Fibroblast of lung (primary cell): ENCODE data around the gene MIOX. TPM values are rescaled to one million over a fixed set of nuclear protein-coding genes. Genes with fewer than 3 reads are reported as not detected.
"Not testable (repeated sequence)": the region's sequence is repeated elsewhere in the genome, so short reads cannot be mapped to it uniquely, and the experiment has no call there.

Experiments
- DNase-seq, 2 donors: peaks; one replicate each; pipeline versions ENCODE4 v3.0.0 to v3.0.0-alpha.2; 2010; ENCODE audit warnings: low read depth in 2 of 2
- H2AFZ ChIP-seq: 2 replicates; pipeline ENCODE4 v1.5.1; 2012; ENCODE audit warnings: low read length, control low read depth, inconsistent platforms
- H3K27ac ChIP-seq: 2 replicates; pipeline ENCODE4 v1.5.1; 2011; ENCODE audit warnings: low read length, control low read depth; ENCODE audit not compliant: insufficient read depth
- H3K27me3 ChIP-seq: 2 replicates; pipeline ENCODE4 v1.5.1; 2011; ENCODE audit warnings: mild to moderate bottlenecking, low read length; ENCODE audit not compliant: control insufficient read depth, insufficient read depth
- H3K36me3 ChIP-seq: 2 replicates; pipeline ENCODE4 v1.5.1; 2011; ENCODE audit warnings: low read length; ENCODE audit not compliant: control insufficient read depth, insufficient read depth
- H3K4me1 ChIP-seq: 2 replicates; pipeline ENCODE4 v1.5.1; 2011; ENCODE audit warnings: low read length; ENCODE audit not compliant: control insufficient read depth, insufficient read depth; ENCODE audit errors: extremely low read depth
- H3K4me2 ChIP-seq: 2 replicates; pipeline ENCODE4 v1.5.1; 2011; ENCODE audit warnings: low read length, control low read depth; ENCODE audit not compliant: insufficient read depth; ENCODE audit errors: extremely low read depth
- H3K4me3 ChIP-seq, 4 experiments: fragments of 200-600 bp in 1 of 4; sonication (generic) in 1 of 4; replicated peaks in 1 of 4; 2 replicates each; pipeline ENCODE4 v1.5.1; 2011 to 2016; ENCODE audit warnings: low read length in 4 of 4, low read depth in 3 of 4, mild to moderate bottlenecking in 3 of 4, control low read depth in 2 of 4, inconsistent platforms in 1 of 4, mixed read lengths in 1 of 4; ENCODE audit not compliant: insufficient read depth in 1 of 4; ENCODE audit errors: control extremely low read depth in 1 of 4
- H3K79me2 ChIP-seq: 2 replicates; pipeline ENCODE4 v1.5.1; 2012; ENCODE audit warnings: mild to moderate bottlenecking, low read length, inconsistent platforms; ENCODE audit not compliant: control insufficient read depth, insufficient read depth
- H3K9ac ChIP-seq: 2 replicates; pipeline ENCODE4 v1.5.1; 2011; ENCODE audit warnings: mild to moderate bottlenecking, low read length, control low read depth; ENCODE audit not compliant: insufficient read depth
- H3K9me3 ChIP-seq: 2 replicates; pipeline ENCODE4 v1.5.1; 2012; ENCODE audit warnings: low read depth, low read length; ENCODE audit not compliant: control insufficient read depth, insufficient read depth
- H4K20me1 ChIP-seq: 2 replicates; pipeline ENCODE4 v1.5.1; 2011; ENCODE audit warnings: low read length; ENCODE audit not compliant: control insufficient read depth, insufficient read depth; ENCODE audit errors: extremely low read depth
- CTCF ChIP-seq, 2 donors: IDR thresholded peaks in 1 of 2; conservative IDR thresholded peaks in 1 of 2; 1 replicate in 1 of 2; 2 replicates in 1 of 2; pipeline ENCODE4 v1.5.1; 2011 to 2012; ENCODE audit warnings: low read length in 2 of 2, control low read depth in 1 of 2, inconsistent platforms in 1 of 2, low read depth in 1 of 2, mild to moderate bottlenecking in 1 of 2
- EZH2 ChIP-seq: IDR thresholded peaks from 2 replicates; pipeline ENCODE4 v1.5.1; 2012; ENCODE audit warnings: low read length, control low read depth, mild to moderate bottlenecking; ENCODE audit errors: missing control alignments
- polyA plus RNA-seq, 2 donors: library from polyadenylated mRNA; depleted of rRNA in 1 of 2; stranded (reverse) in 1 of 2; unstranded in 1 of 2; fragments of >200 nt; gene quantifications; 2 replicates each; pipeline ENCODE4 v1.2.1, GENCODE V29; 2011 to 2012; ENCODE audit warnings: missing spikeins in 1 of 2
- total RNA-seq: library from RNA; depleted of rRNA; stranded (reverse); fragments of >200 nt; gene quantifications from 2 replicates; pipeline ENCODE4 v1.2.1, GENCODE V29; 2014

MIOX gene
- total and polyA plus RNA-seq, 2 donors (not counting 1 experiment from before 2014, with no cell fraction given) = 0.06 to 0.17 TPM

DNA sequence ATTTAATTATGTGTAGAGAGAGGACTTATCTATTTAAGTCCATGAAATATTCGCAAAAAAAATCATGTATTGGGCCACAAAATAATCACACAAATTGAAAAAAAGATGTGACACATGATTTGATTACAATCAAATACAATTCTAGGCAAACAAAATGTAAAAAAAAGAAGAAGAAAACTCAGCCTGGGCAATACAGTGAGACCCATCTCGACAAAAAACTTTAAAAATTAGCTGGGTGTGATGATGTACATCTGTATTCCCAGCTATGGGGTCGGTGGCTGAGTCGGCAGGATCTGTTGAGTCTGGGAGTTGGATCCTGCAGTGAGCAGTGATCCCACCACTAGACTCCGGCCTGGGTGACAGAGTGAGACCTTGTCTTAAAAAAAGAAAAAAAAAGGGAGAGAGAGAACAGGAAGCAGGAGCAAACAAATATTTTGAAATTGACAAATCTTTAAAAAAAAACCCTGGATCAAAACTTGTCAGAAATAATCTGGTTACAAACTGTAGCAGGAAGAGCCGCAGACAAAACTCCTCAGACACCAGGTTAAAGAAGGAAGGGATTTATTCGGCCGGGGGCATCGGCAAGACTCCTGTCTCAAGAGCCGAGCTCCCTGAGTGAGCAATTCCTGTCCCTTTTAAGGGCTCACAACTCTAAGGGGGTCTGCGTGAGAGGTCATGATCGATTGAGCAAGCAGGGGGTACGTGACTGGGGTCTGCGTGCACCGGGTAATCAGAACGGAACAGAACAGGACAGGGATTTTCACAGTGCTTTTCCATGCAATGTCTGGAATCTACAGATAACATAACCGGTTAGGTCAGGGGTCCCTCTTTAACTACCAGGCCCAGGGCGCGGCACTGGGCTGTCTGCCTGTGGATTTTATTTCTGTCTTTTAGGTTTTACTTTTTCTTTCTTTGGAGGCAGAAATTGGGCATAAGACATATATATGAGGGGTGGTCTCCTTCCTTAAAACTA, 46.5 kb downstream of the MIOX start:
- Histone ChIP-seq H3K27me3 (peaks cover 11% of the 10 kb centered on the region), H3K4me3 (no peak overlapping the region), H2AFZ (no peak overlapping the region), H3K79me2 (no peaks in the 10 kb centered on the region), H4K20me1 (no peaks in the 10 kb centered on the region), H3K27ac (no peak overlapping the region), H3K4me1 (peaks cover 10% of the 10 kb centered on the region), H3K36me3 (no peaks in the 10 kb centered on the region), H3K4me2 (no peak overlapping the region), H3K9ac (no peak overlapping the region), H3K9me3 (no peaks in the 10 kb centered on the region)
- DNase-seq = no peak
- no peak for TF ChIP-seq CTCF (conservative IDR thresholded peaks at IDR 0.05 in 1 of 2, IDR thresholded peaks at IDR 0.05 in 1 of 2; ENCODE audit: low read depth in 1 of 2, low read length in 2 of 2)
- TF ChIP-seq EZH2 = no peak

GRCh38 chr22:50533856-50534711, 47.4 kb downstream of the MIOX start:
- H2AFZ ChIP-seq, H3K4me3 ChIP-seq, H3K4me2 ChIP-seq, H4K20me1 ChIP-seq, H3K27ac ChIP-seq, H3K9me3 ChIP-seq, H3K79me2 ChIP-seq, H3K36me3 ChIP-seq, H3K9ac ChIP-seq: not testable (repeated sequence)
- H3K27me3 ChIP-seq = peaks cover 11% of the 10 kb centered on the region
- DNase-seq = peak; percentile 59 to 67
- peaks cover 11% of the 10 kb centered on the region for H3K4me1 ChIP-seq

DNA sequence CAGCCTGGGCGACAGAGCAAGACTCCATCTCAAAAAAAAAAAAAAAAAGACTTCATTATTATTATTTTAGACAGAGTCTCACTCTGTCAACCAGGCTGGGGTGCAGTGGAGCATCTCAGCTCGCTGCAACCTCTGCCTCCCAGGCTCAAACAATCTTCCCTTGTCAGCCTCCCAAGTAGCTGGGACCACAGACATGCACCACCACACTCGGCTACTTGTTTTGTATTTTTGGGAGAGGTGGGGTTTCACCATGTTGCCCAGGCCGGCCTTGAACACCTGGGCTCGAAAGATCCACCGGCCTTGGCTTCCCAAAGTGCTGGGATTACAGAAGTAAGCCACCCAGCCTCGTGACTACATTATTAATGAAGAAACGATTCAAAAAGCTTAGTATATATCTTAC, 48.5 kb downstream of the MIOX start:
- H4K20me1 ChIP-seq = no peaks in the 10 kb centered on the region
- H3K79me2 ChIP-seq = no peaks in the 10 kb centered on the region
- H3K4me3 ChIP-seq = no peak overlapping the region
- TF ChIP-seq EZH2 = no peak
- no peak for TF ChIP-seq CTCF (conservative IDR thresholded peaks at IDR 0.05 in 1 of 2, IDR thresholded peaks at IDR 0.05 in 1 of 2; ENCODE audit: low read depth in 1 of 2, low read length in 2 of 2)
- no peak overlapping the region for H2AFZ ChIP-seq
- H3K9ac ChIP-seq = no peak overlapping the region
- H3K36me3 ChIP-seq = no peaks in the 10 kb centered on the region
- no peak for DNase-seq
- no peak overlapping the region for H3K27ac ChIP-seq
- no peaks in the 10 kb centered on the region for H3K9me3 ChIP-seq
- peaks cover 10% of the 10 kb centered on the region for H3K27me3 ChIP-seq
- peaks cover 14% of the 10 kb centered on the region for H3K4me1 ChIP-seq
- H3K4me2 ChIP-seq = no peak overlapping the region
